NB4 (cell line): ENCODE measurements around the gene DPEP3.
A peak's percentile ranks its signal among the peaks of the same experiment; 100 is the strongest.

Source experiments
- DNase-seq: peaks from one replicate; pipeline ENCODE4 v3.0.0; 2010; ENCODE audit warnings: low read depth
- H3K4me3 ChIP-seq: one replicate; pipeline ENCODE4 v1.5.1; 2011; ENCODE audit warnings: mild to moderate bottlenecking, low read depth, low read length, moderate library complexity
- MYC ChIP-seq: IDR thresholded peaks from 2 replicates; pipeline ENCODE4 v1.6.1; 2011; ENCODE audit warnings: low read depth, low read length
- POLR2A ChIP-seq: IDR thresholded peaks from 2 replicates; pipeline ENCODE4 v1.6.1; 2011; ENCODE audit warnings: mild to moderate bottlenecking; ENCODE audit not compliant: insufficient read length; ENCODE audit errors: extremely low read depth
- TF ChIP-seq, protein P1 (sequence below): IDR thresholded peaks from 2 replicates; pipeline ENCODE4 v1.6.1; 2011; ENCODE audit warnings: low read depth, low read length
- TF ChIP-seq, protein P2 (sequence below): IDR thresholded peaks from one replicate; pipeline ENCODE4 v1.5.1; 2012; ENCODE audit warnings: low read depth, low read length

DPEP3 gene

DNA sequence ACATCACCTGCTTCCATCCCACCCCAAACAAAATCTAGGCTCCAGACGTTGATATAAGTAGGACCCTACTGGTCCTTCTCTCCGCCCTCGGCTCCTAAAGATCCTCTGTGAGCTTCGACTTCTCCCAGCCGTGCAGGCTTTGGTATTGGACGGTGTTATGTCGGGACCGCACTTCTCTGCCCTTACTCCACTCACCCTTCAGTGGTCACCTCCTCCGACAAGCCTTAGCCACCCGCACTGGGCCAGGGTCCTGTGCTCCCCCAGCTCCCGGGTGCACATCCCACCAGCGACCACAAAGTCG, 45.2 kb downstream of the DPEP3 start:
- peak overlapping the region; percentile 94 for H3K4me3 ChIP-seq
- TF ChIP-seq, protein P1, sequence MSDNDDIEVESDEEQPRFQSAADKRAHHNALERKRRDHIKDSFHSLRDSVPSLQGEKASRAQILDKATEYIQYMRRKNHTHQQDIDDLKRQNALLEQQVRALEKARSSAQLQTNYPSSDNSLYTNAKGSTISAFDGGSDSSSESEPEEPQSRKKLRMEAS, result no peak
- TF ChIP-seq MYC (no peak), POLR2A (no peak)
- TF ChIP-seq, protein P2, sequence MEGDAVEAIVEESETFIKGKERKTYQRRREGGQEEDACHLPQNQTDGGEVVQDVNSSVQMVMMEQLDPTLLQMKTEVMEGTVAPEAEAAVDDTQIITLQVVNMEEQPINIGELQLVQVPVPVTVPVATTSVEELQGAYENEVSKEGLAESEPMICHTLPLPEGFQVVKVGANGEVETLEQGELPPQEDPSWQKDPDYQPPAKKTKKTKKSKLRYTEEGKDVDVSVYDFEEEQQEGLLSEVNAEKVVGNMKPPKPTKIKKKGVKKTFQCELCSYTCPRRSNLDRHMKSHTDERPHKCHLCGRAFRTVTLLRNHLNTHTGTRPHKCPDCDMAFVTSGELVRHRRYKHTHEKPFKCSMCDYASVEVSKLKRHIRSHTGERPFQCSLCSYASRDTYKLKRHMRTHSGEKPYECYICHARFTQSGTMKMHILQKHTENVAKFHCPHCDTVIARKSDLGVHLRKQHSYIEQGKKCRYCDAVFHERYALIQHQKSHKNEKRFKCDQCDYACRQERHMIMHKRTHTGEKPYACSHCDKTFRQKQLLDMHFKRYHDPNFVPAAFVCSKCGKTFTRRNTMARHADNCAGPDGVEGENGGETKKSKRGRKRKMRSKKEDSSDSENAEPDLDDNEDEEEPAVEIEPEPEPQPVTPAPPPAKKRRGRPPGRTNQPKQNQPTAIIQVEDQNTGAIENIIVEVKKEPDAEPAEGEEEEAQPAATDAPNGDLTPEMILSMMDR, result no peak
- DNase-seq, result no peak

DNA sequence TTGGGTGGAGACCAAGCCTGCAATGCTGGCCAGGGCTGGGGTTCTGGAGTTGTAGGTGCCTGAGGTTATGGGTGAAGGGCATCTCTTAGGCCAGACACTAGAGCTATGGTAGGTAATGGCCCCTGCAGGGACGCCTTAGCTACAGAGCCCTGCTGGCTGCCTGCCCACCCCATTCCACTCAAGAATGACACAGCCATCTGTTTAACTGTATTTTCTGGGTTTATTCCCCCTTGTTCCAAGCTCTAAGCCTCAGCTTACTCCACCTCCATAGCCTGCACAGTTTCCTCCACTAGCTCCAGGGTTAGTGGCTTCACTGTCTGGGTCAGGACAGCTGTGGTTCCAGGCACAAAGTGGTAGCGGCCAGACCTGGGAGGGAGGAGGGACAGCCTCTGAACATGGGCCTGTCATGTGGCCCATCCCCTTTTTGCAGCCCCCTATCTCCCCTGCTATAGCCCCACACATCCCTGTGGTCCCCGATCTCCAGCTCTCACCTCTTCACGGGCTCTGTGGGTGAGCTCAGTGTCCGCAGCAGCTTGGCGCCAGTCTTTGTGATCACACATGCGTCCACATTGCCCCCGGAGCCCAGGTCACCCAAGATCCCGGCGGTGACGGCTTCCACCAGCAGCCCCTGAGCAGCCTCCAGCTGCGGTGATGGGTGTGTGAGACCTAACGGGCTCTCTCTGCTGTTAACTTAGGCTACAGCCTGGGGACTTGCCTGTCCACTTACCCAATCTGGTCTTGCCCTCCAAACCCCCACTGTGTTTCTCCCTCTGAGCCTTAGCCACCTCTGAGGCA, 45.8 kb downstream of the DPEP3 start:
- peak overlapping the region; percentile 94 for H3K4me3 ChIP-seq
- no peak for DNase-seq
- TF ChIP-seq, protein P1, result no peak
- TF ChIP-seq, protein P2, result no peak
- TF ChIP-seq MYC (no peak), POLR2A (no peak)

DNA sequence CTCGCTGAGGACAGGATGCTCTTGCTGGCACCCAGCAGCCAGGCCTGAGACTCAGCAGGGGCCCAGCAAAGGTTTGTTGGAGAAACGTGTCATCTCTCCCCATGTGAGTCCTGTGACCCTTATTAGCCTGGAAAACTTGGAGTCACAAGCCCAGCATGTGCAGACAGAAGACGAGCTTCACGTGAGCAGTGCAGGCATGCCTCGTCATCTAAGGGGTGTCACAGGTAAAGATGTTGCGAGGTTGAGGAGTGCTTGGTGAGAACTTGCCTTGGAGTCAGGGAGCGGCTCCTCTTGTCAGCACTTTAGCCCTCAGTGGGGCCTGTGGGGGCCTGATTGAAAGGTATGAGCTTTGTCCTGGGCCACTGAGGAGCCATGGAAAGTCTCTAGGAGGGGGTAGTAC, 46.5 kb downstream of the DPEP3 start:
- no peak overlapping the region for H3K4me3 ChIP-seq
- DNase-seq, result no peak
- TF ChIP-seq POLR2A (no peak), MYC (no peak)
- TF ChIP-seq, protein P2, result no peak
- TF ChIP-seq, protein P1, result no peak

DNA sequence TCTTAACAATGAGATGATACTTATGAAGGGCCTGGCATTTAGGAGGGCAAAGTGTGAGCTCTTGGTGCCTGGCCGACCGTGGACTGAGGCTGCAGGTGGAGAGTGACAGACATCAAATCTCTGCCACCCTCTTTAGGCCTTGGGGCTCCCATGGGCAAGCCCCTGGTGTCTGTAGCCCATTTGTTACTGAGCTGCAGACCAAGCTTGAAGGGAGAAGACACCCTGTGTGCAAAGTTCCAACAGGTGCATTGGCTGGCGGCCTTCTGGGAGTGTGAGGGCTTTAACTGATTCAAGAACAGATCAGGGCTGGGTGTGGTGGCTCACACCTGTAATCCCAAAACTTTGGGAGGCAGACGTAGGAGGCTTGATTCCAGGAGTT, 47.8 kb downstream of the DPEP3 start:
- H3K4me3 ChIP-seq, result no peak overlapping the region
- no peak for TF ChIP-seq MYC
- TF ChIP-seq POLR2A, result no peak
- TF ChIP-seq, protein P2, result no peak
- TF ChIP-seq, protein P1, result no peak

DNA sequence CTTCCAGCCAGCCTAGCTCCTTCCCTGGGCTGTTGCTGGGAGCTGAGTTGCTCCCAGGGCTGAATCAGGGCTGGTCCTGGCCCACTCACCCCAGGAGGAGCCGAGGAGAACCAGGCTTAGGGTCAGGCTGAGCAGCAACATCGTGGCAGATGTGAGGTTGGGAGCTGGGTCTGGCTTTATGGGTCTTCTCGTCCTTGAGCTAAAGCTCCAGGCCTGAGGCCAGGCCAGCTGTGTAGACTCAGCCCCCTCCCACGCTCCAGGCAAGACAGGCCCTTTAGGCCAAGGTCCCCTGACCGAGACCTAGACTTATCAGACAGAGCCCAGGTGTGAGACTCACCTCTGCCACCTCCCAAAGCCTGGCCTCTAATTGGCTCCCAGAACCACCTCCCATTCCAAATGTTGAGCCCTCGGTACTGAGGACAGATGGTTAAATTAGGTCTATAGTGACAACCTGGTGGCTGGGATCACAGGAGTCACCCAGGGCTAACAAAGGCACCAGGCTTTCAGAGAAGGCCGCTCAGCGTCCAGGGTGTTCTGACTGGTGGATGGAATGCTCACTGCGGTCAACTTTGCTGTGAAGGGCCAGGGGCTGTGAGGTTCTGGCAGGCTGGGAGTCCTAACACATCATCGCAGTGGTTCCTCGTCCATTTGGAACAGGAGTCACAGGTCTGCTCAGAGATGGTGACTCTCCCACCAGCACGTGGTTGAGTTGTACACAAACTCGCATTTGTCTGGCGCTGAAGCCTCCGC, 48.4 kb downstream of the DPEP3 start, which contains the start of gene CTRL:
Gene CTRL, minus strand, starts transcription at position 151 of the 750 bp plus-strand sequence. Its CDS starts 10 bp downstream, at position 141.
- TF ChIP-seq POLR2A, result no peak
- TF ChIP-seq, protein P2, result no peak
- TF ChIP-seq, protein P1, result no peak
- no peak for TF ChIP-seq MYC
- no peak within 1 kb of the TSS for H3K4me3 ChIP-seq
- no peak for DNase-seq

More for the DNA sequence above, 47.8 kb downstream of the DPEP3 start:
- DNase-seq, result no peak
